BE2C (cell line): ENCODE results near the gene PLLP.
"Not testable (repeated sequence)": the region's sequence is repeated elsewhere in the genome, so short reads cannot be mapped to it uniquely, and the experiment has no call there.

Source experiments
- DNase-seq: peaks from one replicate; pipeline ENCODE4 v3.0.0-alpha.2; 2020
- H3K27me3 ChIP-seq: fragments of 250-450 bp; sonication (Bioruptor Pico); 2 replicates; pipeline ENCODE4 v1.5.1; 2020; ENCODE audit warnings: mild to moderate bottlenecking
- H3K36me3 ChIP-seq: fragments of 250-450 bp; sonication (Bioruptor Pico); 2 replicates; pipeline ENCODE4 v1.5.1; 2020; ENCODE audit warnings: mild to moderate bottlenecking
- H3K4me1 ChIP-seq: fragments of 250-450 bp; sonication (Bioruptor Pico); 2 replicates; pipeline ENCODE4 v1.5.1; 2020
- H3K4me3 ChIP-seq: 2 replicates; pipeline ENCODE4 v1.5.1; 2011; ENCODE audit warnings: low read depth, low read length
- H3K9me3 ChIP-seq: fragments of 250-450 bp; sonication (Bioruptor Pico); 2 replicates; pipeline ENCODE4 v1.5.1; 2020
- CTCF ChIP-seq: IDR thresholded peaks from 2 replicates; pipeline ENCODE4 v1.5.1; 2012; ENCODE audit warnings: mild to moderate bottlenecking, low read depth, low read length

Gene PLLP

GRCh38 chr16:57279780-57280638, 4.5 kb downstream of the PLLP start:
- no peak for TF ChIP-seq CTCF
- Histone ChIP-seq H3K36me3 (no peaks in the 10 kb centered on the region), H3K9me3 (0 out of 2 replicates have a peak, but pooled peaks cover 2% of the 10 kb centered on the region), H3K27me3 (peaks cover 6% of the 10 kb centered on the region; the same call in 1 of the 2 replicates), H3K4me1 (no peaks in the 10 kb centered on the region), H3K4me3 (no peak overlapping the region)
- DNase-seq = no peak

- TF ChIP-seq CTCF = no peak
- H3K27me3 ChIP-seq = no peaks in the 10 kb centered on the region
- no peaks in the 10 kb centered on the region for H3K36me3 ChIP-seq
- H3K4me1 ChIP-seq = peaks cover under 1% of the 10 kb centered on the region
- no peaks in the 10 kb centered on the region for H3K9me3 ChIP-seq
- no peak for DNase-seq
- no peak overlapping the region for H3K4me3 ChIP-seq
Observed at GRCh38 chr16:57278494-57278893, 6.0 kb downstream of the PLLP start.

GRCh38 chr16:57277586-57277985, 6.9 kb downstream of the PLLP start:
- Histone ChIP-seq H3K36me3 (no peaks in the 10 kb centered on the region), H3K4me1 (peaks cover 3% of the 10 kb centered on the region), H3K4me3 (no peak overlapping the region), H3K9me3 (no peaks in the 10 kb centered on the region), H3K27me3 (no peaks in the 10 kb centered on the region)
- no peak for DNase-seq
- TF ChIP-seq CTCF = no peak

- TF ChIP-seq CTCF = no peak
- no peaks in the 10 kb centered on the region for H3K27me3 ChIP-seq
Observed at GRCh38 chr16:57276596-57276995, 7.9 kb downstream of the PLLP start.

GRCh38 chr16:57275946-57276345, 8.5 kb downstream of the PLLP start:
- H3K9me3 ChIP-seq = not testable (repeated sequence)

More at GRCh38 chr16:57276596-57276995, 7.9 kb downstream of the PLLP start:
- no peaks in the 10 kb centered on the region for H3K9me3 ChIP-seq
- H3K4me1 ChIP-seq = peaks cover 3% of the 10 kb centered on the region
- H3K36me3 ChIP-seq = no peaks in the 10 kb centered on the region
- DNase-seq = no peak
- H3K4me3 ChIP-seq = no peak overlapping the region

GRCh38 chr16:57273826-57274225, 10.6 kb downstream of the PLLP start:
- peaks cover 10% of the 10 kb centered on the region for H3K4me1 ChIP-seq
- no peak overlapping the region for H3K4me3 ChIP-seq
- H3K27me3 ChIP-seq = no peaks in the 10 kb centered on the region
- H3K9me3 ChIP-seq = no peaks in the 10 kb centered on the region
- H3K36me3 ChIP-seq = no peaks in the 10 kb centered on the region
- TF ChIP-seq CTCF = no peak
- DNase-seq = no peak

More at GRCh38 chr16:57275946-57276345, 8.5 kb downstream of the PLLP start:
- H3K36me3 ChIP-seq, H3K4me1 ChIP-seq, H3K27me3 ChIP-seq, DNase-seq, H3K4me3 ChIP-seq: not testable (repeated sequence)
